Measurements from ENCODE around the gene KRTAP5-10.
"Not testable (repeated sequence)": the region's sequence is repeated elsewhere in the genome, so short reads cannot be mapped to it uniquely, and the experiment has no call there.

KRTAP5-10 gene

DNA sequence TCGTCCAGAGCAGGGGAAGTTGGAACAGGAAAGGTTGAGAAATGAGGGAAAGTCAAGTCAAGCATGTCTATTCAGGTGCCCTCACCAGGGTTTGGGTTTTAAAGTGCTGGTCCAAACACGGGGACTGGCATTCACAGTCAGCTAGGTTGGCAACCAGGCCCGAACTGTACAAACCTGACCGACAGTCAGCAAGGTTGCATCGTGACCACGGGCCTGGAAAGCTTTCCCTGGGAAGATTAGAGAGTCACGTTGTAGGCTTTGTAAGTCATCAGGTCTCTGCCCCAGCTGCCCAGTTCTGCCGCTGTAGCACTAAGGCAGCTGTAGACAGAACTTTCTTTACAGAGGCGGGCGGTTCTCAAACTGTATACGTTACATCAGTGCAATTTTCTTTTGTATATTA is 7.4 kb downstream of the KRTAP5-10 start:
- DNase-seq (ENCODE audit: low read depth in 2 of 2), result no peak

DNA sequence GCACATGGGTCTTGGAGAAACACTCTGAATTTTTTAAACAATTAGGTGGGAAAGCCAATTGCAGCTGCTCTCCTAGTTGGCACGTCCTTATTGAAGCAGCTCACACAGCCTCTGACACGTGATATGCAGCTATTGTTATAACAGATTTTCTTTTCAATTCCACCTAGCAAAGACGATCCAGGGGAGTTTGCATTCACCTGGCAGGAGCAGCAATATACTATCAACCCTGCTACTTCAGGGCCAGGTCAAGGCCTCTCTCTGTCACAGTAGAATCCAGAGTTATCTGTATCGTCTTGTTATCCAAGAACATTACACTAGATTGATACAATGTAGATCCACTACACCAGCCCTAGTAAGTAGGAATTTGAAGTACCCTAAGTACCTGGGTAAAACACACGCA is 9.1 kb downstream of the KRTAP5-10 start:
- no peak for DNase-seq (ENCODE audit: low read depth in 2 of 2)

DNA sequence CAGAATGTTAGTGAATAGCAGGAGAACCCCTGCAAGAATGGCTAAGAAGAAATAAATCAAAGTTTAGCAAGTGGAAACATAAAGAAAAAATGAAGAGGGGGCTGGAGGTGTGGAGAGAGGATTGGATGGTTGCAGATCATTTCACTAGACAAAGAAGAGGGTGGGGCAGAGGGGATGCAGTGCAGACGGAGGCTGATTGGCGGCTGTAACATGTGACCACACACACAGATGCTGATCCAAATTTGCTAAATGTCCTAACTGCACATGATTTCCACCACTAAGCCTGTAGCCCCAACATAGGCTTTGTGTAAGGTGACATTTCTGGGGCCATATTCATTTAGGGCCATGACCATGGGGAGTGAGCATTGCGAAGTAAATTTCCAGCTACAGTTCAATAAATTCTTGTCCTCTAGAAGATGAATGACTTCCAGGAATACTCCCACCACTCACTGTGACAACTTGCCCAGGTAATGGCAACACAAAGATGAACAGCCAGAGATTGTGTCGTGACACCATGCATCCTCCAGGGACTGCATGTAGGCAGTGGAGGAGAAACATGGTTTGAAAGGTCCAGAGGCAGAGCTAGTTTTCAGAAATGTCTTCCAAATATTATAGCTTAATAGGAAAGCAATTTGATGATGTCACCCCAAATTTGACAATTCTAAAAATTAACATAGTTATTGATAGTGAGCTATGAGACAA is 10.5 kb downstream of the KRTAP5-10 start:
- DNase-seq (ENCODE audit: low read depth in 2 of 2), result no peak

DNA sequence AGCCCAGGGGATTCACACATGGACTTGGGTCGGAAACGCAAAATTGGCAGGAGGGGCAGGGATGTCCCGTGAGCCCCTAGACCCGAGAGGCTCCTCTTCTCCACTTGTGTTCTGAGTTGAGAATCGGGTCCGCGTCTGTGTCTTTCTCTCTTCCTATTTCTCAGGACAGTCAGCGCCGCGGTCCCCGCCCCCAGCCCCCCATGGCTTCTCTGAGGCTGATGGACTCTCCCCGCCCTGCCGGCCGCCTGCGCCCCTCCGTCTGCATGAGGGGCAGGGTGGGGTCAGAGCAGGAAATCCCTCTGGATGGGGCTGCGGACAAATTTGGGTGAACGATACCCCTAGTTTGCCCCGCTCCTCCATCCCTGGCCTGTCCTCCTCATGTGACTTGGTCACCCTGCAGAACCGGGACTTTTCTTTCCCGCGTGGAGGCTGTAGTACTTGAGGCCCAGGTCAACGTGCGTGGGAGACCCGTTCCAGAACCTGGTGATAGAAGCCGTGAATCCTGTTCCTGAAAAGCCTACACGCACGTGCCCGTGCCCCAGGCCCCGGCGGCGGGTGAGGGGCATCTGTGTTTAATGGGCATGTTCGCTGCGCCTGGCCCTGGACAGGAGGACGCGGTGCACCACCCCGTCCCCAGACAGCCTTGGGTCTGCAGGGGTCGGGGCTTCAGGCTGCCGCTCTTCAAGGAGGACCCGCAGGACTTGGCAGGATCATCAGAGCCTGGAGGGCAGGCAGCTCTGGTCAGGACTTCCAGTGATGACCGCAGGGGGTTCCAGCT is 11.5 kb downstream of the KRTAP5-10 start:
- not testable (repeated sequence) for DNase-seq (ENCODE audit: low read depth in 2 of 2)

DNA sequence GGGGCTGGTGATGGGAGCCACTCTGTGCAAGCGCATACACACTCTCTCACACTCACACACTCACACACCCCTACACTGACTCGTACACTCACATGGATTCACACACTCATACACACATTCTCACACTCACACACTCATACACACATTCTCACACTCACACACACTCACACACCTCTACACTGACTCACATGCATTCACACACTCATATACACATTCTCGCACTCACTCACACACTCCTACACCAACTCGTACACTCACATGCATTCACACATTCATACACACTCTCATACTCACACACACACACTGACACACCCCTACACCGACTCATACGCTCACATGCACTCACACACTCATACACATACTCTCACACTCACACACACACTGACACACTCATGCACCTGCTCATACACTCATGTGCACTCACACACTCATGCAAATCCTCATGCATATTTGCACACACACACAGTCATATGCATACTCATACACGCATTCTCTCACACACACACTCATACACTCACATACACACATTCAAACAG is 12.2 kb downstream of the KRTAP5-10 start:
- DNase-seq (ENCODE audit: low read depth in 2 of 2), result no peak

DNA sequence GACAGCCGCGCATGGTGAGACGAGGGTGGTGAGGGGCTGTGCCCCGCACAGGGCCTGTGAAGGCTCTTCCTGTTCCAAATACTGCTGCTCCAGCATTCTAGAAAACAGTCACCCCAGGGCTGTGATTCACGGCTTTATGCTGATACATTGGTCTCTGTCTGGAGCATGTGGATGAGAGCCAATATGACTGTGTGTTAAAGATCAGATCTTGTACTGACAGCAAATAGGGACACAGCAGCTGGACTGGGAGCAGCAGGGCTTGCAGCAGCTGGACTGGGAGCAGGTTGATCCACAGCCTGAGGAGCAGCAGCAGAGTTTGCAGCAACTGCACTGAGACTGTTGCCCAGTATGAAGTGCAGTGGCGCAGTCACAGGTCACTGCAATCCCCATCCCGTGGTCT is 14.2 kb downstream of the KRTAP5-10 start:
- DNase-seq (ENCODE audit: low read depth in 2 of 2), result not testable (repeated sequence)

DNA sequence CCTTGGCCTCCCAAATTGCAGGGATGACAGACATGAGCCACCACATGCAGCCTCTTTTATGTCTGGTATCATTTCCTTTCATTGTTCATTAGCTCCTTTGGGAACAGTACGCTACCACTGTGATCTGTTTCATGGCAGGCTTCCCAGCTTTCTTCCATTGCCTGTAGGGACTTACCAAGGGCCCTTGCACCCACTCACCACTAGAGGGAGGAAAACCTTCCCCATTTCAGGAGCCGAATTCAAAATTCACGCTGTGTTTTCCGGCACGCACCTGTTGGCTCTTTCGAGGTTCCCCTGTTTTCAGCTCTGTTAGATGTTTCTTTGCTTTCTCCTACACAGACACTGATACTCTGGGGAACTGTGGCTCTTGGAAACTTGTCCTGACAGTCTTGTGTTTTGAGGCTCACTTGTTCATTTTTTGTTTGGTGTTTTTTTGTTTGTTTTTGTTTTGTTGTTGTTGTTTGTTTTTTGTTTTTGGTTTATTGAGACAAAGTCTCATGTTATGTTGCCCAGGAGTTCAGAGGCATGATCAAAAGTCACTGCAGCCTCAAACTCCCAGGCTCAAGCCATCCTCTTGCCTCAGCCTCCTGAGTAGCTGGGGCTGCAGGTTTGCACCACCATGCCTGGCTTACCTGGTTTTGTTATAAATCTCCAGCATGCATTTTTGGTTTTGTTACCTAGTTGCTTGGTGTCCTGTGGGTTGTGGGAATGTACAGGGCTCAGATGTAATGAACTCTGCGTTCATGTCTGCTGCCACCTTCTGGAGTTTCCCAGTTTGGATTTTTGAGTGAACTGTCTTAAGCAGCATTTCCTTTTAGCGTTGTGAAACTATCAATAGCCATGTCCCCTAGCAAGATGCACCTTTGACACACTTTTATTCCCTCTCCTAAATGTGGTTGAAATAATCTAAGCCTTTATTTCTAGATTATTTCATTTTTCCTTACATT is 15.0 kb downstream of the KRTAP5-10 start:
- DNase-seq (ENCODE audit: low read depth in 2 of 2), result no peak

DNA sequence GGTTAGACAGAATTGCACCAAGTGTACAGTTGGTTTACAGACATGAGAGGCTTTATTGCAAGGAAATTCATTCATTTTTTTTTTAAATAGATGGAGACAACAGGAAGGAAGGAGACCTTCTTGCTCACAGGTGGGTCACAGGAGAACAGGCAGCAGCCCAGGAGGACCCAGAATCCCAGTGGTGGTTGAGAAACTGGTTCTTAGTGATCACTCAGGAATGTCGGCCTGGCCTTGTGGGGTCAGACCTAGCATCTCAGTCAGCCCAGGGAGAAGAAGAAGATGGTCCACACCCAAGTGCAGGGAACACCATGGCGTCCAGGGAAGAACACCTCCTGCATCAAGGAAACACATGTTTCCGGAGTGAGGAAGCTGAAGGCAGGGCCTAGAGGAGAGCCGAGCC is 16.5 kb downstream of the KRTAP5-10 start:
- DNase-seq (ENCODE audit: low read depth in 2 of 2), result no peak

DNA sequence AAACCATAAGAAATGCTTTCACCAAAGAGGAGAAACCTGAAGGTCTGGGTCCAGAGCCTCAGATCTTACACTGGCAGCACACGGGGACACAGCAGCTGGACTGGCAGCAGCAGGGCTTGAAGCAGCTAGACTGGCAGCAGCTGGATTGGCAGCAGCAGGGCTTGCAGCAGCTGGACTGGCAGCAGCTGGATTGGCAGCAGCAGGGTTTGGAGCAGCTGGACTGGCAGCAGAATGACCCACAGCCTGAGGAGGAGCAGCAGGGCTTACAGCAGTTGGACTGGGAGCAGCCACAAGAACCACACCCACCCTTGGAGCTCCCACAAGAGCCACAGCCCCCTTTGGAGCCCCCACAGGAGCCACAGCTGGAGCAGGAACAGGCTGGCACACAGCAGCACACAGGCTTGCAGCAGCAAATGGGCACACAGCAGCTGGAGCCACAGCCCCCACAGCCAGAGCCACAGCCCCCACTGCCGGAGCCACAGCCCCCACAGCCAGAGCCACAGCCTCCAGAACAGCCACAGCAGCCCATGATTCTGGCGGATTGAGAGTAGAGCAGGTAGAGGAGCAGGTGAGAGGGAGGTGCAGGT is 17.0 kb downstream of the KRTAP5-10 start, which contains the start of gene KRTAP5-11:
TSS of gene KRTAP5-11 (minus strand) at position 567 of the 587 bp plus-strand sequence. CDS start at position 529, 38 bp downstream.
- no peak for DNase-seq (ENCODE audit: low read depth in 2 of 2)

DNA sequence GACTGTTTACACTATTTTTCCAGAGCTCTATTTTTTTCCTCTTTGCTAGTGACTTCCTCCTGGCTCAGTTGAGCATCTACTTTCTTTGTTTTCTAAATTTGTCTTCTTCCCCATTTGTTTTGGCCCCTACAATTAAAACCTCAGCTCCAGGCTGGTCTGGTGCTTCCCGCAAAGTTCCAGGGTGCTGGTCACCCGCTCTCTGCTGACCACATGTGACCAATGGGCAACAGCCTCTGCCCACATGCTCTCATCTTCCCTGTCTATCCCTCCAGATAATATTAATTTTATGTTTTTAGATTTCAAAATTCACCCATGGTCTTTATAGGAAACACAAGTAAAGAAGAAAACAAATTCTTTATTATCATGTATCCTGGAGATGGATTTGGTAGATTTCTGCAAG is 17.6 kb downstream of the KRTAP5-10 start:
- not testable (repeated sequence) for DNase-seq (ENCODE audit: low read depth in 2 of 2)

DNA sequence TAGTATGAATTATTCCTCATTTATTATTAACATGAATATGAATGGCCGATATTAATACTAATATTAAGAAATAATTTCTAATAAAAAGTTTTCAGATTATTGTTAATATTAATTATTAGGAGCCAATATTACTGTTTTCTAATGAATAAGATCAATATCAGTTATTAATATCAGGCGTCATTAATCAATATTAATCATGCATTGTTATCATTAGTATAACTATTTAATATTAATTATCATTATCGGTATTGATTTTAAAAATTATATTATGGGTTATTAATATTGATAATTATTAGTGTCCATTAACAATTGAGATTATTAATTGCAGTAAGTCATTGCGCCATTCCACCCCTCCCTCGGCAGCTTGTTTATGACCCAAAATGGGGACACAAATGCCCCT is 20.3 kb downstream of the KRTAP5-10 start:
- DNase-seq (ENCODE audit: low read depth in 2 of 2), result not testable (repeated sequence)

DNA sequence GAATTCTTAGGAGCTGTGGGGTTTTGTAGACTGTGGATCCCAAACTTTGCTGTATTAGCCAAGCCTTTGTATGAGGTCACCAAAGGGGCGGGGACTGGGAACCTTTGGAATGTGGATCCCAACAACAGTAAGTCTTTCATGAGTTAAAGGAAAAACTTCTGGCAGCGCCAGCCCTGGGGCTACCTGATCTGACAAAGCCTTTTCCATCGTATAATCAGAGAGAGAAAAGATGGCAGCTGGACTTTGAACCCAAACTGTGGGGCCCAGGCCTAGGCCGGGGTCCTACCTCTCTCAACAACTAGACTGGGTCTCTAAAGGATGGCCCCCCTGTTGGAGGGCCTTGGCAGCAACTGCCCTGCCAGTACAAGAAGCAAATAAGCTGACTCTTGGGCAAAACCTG is 23.0 kb downstream of the KRTAP5-10 start:
- DNase-seq (ENCODE audit: low read depth in 2 of 2), result not testable (repeated sequence)

DNA sequence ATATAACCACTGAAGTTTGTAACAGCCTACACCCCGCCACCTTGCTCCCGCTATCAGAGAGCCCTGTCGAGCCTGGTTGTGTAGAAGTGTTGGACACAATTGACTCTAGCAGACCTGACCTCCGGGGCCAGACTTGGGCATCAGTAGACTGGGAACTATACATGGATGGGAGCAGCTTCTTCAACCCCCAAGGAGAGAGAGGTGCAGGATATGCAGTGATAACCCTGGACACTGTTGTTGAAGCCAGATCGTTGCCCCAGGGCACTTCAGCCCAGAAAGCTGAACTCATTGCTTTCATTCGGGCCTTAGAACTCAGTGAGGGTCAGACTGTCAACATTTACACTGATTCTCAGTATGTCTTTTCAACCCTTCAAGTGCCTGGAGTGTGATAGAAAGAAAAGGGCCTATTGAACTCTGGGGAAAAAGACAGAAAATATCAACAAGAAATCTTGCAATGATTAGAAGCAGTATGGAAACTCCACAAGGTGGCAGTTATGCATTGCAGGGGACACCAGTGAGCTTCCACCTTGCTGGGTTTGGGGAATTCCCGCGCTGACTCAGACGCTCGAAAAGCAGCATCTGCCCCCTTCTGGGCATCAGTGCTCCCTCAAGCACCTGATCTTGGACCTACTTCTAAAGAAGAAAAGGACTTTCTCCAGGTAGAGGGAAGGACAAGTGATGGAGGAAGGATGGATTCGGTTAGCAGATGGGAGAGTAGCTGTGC is 23.6 kb downstream of the KRTAP5-10 start:
- DNase-seq (ENCODE audit: low read depth in 2 of 2), result not testable (repeated sequence)

DNA sequence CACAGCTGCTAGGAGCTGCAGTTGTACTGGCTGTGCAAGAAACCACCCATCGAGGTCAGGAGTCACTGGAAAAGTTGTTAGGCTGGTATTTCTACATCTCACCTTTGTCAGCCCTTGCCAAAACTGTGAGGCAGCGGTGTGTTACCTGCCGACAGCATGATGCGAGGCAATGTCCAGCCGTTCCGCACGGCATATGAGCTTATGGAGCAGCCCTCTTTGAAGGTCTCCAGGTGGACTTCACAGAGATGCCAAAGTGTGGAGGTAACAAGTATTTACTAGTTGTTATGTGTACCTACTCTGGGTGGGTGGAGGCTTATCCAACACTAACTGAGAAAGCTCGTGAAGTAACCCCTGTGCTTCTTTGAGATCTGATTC is 24.2 kb downstream of the KRTAP5-10 start:
- DNase-seq (ENCODE audit: low read depth in 2 of 2), result not testable (repeated sequence)

DNA sequence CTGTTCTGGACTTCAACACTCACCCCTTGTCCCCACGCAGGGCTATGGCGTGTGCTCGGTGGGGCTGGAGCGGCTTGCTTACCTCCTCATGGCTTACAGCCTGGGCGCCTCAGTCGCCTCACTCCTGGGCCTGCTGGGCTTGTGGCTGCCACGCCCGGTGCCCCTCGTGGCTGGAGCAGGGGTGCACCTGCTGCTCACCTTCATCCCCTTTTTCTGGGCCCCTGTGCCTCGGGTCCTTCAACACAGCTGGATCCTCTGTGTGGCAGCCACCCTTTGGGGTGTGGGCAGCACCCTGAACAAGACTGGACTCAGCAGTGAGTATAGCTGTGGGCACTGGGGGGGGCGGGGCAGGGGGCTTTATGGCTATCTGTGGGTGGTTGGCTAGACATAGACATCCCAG is 37.9 kb downstream of the KRTAP5-10 start:
- DNase-seq (ENCODE audit: low read depth in 2 of 2), result not testable (repeated sequence)

DNA sequence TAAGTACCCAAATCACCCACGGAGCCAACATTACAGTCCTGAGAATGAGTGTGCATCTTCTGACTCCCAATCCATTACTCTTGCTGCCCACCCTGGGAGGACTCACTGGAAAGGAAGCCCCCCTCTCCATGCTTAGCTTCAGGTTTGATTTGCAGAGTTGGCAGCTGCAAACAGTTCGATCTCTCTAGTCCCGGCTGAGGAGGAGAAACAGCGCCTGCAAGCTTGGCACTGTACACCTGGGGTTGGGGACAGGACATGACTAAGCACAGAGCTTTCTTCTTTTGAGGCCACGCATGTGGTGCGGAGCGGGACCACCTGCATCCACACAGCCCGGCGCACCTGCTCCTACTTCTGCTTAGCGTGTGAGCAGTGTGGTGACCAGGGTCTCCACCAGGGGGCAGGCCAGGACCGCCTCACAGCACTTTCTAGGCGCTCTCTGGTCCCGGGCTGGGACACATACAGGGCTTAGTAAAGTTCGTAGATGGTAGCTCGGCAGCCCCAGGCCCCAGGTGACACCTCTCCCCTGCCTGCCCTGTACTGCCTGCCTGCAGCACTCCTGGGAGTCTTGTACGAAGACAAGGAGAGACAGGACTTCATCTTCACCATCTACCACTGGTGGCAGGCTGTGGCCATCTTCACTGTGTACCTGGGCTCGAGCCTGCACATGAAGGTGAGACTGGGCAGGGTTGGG is 39.6 kb downstream of the KRTAP5-10 start:
- not testable (repeated sequence) for DNase-seq (ENCODE audit: low read depth in 2 of 2)

DNA sequence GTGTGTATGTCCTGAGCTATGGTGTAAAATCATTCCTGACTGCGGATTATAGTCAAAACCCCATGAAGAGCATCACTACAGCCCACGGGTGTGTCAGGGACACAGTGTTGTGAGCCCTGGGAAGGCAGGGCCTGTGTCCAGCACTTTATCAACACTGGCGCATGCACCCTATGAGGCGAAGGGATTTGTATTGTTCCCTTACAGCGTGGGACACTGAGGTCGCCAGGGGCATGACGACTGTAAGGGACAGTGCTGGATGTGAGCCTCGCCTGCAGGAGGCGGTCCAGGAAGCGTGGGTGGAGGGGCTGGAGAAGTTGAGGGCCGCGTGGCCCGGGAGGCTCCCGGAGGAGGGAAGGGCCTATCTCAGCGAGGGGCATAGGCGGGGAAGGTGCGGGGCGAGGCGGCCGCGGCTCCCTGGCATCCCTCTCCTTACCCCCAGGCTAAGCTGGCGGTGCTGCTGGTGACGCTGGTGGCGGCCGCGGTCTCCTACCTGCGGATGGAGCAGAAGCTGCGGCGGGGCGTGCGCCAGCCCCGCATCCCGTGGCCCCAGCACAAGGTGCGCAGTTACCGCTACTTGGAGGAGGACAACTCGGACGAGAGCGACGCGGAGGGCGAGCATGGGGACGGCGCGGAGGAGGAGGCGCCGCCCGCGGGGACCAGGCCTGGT is 41.6 kb downstream of the KRTAP5-10 start:
- not testable (repeated sequence) for DNase-seq (ENCODE audit: low read depth in 2 of 2)

DNA sequence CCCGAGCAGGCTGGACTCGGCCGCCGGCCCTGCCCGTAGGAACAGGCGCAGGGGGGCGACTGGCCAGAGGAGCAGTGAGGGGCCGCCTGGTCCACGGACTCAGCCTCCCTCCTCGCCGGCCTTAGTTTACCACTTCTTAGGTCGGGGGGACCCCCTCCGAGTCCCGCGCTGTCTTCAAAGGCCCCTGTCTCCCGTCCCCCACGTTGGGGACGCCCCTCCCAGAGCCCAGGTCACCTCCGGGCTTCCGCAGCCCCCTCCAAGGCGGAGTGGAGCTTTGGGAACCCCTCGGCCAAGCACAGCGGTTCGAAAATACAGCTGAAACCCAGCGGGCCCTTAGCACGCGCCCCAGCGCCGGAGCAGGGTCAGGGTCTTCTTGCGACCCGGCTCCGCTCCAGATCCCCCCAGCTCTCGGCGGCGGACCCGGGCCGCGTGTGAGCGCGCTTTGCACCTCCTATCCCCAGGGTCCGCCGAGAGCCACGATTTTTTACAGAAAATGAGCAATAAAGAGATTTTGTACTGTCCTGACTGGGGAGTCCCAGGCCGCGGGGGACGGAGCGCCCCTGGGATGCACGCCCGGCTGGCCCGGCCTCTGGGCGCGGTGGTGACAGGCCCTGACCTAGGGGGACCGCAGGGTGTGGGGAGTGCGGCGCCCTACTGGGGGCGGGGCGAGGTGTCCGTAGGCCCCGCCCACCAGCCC is 42.3 kb downstream of the KRTAP5-10 start:
- not testable (repeated sequence) for DNase-seq (ENCODE audit: low read depth in 2 of 2)

DNA sequence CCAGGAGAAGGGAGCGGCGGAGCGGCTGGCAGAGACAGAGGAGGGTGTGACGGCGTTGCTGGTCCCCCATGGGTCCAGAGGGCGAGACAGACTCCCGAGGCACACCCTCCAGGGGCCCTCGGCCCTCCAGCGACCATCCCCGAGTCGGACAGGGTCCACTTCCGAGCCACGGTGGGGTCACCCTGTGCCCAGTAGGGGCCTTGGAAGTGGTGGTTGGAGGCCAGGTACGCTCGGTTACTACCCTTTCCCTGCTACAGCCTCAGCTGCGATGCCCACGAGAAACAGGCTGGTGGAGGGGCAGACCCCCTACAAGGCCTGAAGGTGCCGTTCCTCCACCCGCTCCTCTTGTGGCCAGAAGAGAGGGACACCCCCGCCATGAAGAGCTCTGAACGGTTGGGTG is 42.9 kb downstream of the KRTAP5-10 start:
- not testable (repeated sequence) for DNase-seq (ENCODE audit: low read depth in 2 of 2)

Measured in stimulated activated CD8-positive, alpha-beta memory T cell treated with anti-CD3 and anti-CD28 coated beads, Interleukin-2, amount 100 ng/mL, for 1 hour (primary cell).